Ishikawa (cell line): ENCODE measurements around the gene LGR6.

ENCODE experiments used
- CEBPB ChIP-seq: IDR thresholded peaks from 2 replicates; pipeline ENCODE4 v1.6.1; 2012
- CREB1 ChIP-seq: IDR thresholded peaks from 2 replicates; pipeline ENCODE4 v1.6.1; 2012; ENCODE audit warnings: low read depth
- EGR1 ChIP-seq: IDR thresholded peaks from 2 replicates; pipeline ENCODE4 v1.6.1; 2012
- EP300 ChIP-seq: IDR thresholded peaks from 2 replicates; pipeline ENCODE4 v1.6.1; 2012; ENCODE audit warnings: borderline replicate concordance
- FOXM1 ChIP-seq: IDR thresholded peaks from 2 replicates; pipeline ENCODE4 v1.6.1; 2012; ENCODE audit warnings: low read depth, borderline replicate concordance
- NFIC ChIP-seq: IDR thresholded peaks from 2 replicates; pipeline ENCODE4 v1.6.1; 2012
- RAD21 ChIP-seq: IDR thresholded peaks from 2 replicates; pipeline ENCODE4 v1.6.1; 2012; ENCODE audit warnings: low read depth
- TAF1 ChIP-seq: IDR thresholded peaks from 2 replicates; pipeline ENCODE4 v1.6.1; 2012; ENCODE audit warnings: low read depth, mild to moderate bottlenecking
- TCF12 ChIP-seq: IDR thresholded peaks from 2 replicates; pipeline ENCODE4 v1.6.1; 2012; ENCODE audit warnings: low read depth
- TEAD4 ChIP-seq: IDR thresholded peaks from 2 replicates; pipeline ENCODE4 v1.6.1; 2012
- YY1 ChIP-seq: IDR thresholded peaks from 2 replicates; pipeline ENCODE4 v1.6.1; 2012; ENCODE audit warnings: low read depth
- ZBTB7A ChIP-seq: IDR thresholded peaks from 2 replicates; pipeline ENCODE4 v1.6.1; 2012; ENCODE audit warnings: low read depth
- TF ChIP-seq, protein P1 (sequence below): IDR thresholded peaks from 2 replicates; pipeline ENCODE4 v1.6.1; 2012
- TF ChIP-seq, protein P2 (sequence below): IDR thresholded peaks from 2 replicates; pipeline ENCODE4 v1.6.1; 2012; ENCODE audit warnings: low read depth, mild to moderate bottlenecking
- TF ChIP-seq, protein P3 (sequence below): IDR thresholded peaks from 2 replicates; pipeline ENCODE4 v1.6.1; 2012

Gene LGR6

DNA sequence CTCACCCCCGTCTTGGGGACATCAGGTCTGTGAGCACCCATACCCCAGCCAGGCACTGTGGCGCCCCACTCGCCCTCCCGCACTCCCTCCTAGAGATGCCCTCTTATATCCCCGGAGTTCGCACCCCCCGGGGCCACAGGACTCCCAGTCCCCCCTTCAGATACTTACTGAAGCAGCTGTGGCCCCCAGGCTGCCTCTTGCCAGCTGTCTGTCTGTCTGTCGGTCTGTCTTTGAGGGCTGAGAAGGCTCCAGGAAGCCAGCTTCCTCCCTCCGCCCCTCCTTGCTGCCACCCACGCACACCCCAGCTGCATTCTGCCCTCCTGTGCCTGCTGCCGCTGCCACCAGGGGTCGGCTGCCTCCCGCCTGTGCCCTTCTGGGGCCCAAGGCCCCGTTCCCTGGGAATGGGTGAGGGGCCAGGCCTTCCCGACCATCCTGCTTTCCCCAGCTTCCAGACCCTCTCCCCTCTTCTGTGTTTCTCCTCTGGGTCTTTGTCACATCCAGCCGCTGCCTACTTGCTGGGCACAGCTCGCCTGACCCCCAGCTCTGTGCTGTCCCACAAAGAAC is 33.1 kb upstream of the LGR6 start, which contains the start of gene PTPN7:
Gene PTPN7 (minus strand): TSS at position 226 of the 564 bp plus-strand sequence. CDS start 1,200 bp downstream, outside the sequence.
- TF ChIP-seq EGR1 (peak; percentile 68), FOXM1 (no peak), TCF12 (no peak), CREB1 (no peak), TEAD4 (no peak)
- TF ChIP-seq, protein P1, sequence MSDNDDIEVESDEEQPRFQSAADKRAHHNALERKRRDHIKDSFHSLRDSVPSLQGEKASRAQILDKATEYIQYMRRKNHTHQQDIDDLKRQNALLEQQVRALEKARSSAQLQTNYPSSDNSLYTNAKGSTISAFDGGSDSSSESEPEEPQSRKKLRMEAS, result no peak
- TF ChIP-seq, protein P2, sequence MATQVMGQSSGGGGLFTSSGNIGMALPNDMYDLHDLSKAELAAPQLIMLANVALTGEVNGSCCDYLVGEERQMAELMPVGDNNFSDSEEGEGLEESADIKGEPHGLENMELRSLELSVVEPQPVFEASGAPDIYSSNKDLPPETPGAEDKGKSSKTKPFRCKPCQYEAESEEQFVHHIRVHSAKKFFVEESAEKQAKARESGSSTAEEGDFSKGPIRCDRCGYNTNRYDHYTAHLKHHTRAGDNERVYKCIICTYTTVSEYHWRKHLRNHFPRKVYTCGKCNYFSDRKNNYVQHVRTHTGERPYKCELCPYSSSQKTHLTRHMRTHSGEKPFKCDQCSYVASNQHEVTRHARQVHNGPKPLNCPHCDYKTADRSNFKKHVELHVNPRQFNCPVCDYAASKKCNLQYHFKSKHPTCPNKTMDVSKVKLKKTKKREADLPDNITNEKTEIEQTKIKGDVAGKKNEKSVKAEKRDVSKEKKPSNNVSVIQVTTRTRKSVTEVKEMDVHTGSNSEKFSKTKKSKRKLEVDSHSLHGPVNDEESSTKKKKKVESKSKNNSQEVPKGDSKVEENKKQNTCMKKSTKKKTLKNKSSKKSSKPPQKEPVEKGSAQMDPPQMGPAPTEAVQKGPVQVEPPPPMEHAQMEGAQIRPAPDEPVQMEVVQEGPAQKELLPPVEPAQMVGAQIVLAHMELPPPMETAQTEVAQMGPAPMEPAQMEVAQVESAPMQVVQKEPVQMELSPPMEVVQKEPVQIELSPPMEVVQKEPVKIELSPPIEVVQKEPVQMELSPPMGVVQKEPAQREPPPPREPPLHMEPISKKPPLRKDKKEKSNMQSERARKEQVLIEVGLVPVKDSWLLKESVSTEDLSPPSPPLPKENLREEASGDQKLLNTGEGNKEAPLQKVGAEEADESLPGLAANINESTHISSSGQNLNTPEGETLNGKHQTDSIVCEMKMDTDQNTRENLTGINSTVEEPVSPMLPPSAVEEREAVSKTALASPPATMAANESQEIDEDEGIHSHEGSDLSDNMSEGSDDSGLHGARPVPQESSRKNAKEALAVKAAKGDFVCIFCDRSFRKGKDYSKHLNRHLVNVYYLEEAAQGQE, result no peak

DNA sequence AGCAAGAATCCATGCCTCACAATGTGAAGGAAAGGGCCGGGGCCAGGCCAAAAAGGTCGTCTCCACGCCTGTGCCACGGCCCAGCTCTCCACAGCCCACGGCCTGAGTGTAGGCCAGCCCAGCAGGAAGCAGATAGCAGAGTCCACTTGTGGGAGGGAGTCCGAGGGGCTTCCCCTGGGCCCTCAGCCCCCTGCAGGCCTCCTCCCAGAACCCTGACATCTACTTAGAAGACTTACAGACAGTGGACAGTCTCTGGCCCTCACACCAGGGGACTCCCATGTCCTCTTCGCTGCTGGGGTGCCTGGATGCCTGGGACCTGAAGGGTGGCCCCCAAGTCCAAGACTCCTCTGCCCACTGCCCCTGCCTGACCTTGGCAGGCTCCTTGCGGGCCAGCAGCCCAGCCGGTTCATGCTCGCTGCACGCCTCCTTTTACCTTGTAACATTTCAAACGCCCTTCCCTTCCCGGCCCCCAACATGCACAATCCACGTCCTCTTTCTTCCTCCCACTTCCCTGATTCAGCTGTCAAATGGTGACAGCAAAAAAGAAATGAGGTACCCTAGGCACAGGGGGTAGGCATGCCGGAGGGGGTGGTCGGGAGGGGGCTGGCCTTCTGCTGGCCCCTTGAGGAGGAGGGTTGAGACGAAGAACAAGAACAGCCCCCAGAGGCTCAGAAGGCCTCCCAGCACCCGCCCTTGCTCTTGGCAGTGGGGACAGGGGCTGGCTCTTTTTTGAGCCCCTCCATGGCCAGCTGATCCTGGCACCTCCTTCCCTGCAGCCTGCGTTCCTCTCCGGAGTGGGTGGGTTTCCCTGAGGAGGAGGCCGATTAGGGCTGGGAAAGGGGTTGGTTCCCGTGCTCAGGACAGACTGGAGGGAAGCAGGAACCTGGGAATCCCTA is 32.2 kb upstream of the LGR6 start:
- no peak for TF ChIP-seq NFIC
- TF ChIP-seq TCF12, result no peak
- TF ChIP-seq CEBPB, result no peak
- no peak for TF ChIP-seq EGR1
- no peak for TF ChIP-seq FOXM1
- no peak for TF ChIP-seq TEAD4

DNA sequence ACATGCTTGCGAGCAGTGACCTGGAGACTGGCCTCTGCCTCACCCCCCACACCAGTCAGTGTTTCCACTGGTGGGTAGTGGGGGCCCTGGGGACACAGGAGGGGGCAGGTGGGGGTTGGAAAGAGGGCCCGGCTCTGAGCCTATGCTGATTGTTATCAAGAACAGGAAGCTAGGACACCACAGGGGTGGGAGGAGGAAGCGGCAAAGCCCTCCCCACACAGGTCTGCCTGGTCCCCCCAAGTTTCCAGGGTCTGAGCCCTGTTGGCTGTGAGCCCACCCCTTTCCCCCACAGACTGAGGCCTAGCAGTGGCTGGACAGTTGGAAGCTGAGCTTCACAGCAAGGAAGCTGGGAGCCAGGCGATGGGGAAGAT is 31.6 kb upstream of the LGR6 start:
- TF ChIP-seq, protein P3, sequence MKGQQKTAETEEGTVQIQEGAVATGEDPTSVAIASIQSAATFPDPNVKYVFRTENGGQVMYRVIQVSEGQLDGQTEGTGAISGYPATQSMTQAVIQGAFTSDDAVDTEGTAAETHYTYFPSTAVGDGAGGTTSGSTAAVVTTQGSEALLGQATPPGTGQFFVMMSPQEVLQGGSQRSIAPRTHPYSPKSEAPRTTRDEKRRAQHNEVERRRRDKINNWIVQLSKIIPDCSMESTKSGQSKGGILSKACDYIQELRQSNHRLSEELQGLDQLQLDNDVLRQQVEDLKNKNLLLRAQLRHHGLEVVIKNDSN, result no peak
- TF ChIP-seq, protein P2, result no peak
- TF ChIP-seq NFIC, result no peak
- TF ChIP-seq, protein P1, result no peak
- TF ChIP-seq YY1, result no peak
- no peak for TF ChIP-seq EGR1
- TF ChIP-seq TCF12, result no peak
- no peak for TF ChIP-seq TEAD4
- TF ChIP-seq EP300, result no peak
- no peak for TF ChIP-seq TAF1
- no peak for TF ChIP-seq CEBPB

DNA sequence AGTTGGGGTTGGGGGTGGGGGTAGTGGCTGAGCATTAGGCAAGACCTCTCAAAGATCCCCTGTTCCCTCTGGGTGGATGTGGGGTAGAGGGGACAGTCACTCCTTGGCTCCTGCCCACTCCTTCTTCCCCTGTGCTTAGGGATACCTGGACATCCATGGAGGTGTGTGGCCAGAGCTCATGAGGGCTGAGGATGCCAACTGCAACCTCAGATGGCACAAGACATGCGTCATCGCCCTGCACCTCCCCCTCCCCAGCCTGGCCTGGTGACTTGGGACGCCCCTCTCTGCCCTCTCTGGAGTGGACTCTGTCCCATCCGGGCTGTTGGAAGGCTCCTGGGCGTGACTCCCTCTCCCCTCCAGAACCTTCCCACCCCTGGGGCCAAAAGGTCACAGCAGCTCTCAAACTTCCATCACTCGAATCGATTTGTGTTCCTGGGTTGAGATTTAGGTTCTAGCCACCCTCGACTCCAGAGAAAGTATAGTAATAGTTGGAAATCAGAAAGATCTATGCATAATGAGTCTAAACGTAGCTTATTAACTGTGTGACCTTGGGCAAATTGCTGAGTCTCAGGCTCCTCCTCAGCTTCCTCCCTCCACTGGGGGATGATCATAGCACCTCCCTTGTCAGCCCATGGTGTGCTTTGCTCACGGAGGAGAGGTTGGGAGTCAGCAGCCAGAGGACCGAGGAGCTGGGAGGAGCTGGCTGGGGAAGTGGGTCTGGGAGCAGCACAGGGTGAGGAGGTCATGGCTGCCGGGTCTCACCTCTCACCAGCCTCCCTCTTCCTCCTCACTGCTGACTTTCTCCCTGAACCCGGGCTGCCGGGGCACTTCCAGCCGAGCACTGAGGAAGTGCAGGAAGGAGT is 30.9 kb upstream of the LGR6 start:
- no peak for TF ChIP-seq TCF12
- TF ChIP-seq NFIC, result no peak
- no peak for TF ChIP-seq ZBTB7A
- TF ChIP-seq FOXM1, result no peak
- no peak for TF ChIP-seq CEBPB
- no peak for TF ChIP-seq TAF1
- no peak for TF ChIP-seq EP300
- no peak for TF ChIP-seq CREB1
- TF ChIP-seq RAD21, result no peak

DNA sequence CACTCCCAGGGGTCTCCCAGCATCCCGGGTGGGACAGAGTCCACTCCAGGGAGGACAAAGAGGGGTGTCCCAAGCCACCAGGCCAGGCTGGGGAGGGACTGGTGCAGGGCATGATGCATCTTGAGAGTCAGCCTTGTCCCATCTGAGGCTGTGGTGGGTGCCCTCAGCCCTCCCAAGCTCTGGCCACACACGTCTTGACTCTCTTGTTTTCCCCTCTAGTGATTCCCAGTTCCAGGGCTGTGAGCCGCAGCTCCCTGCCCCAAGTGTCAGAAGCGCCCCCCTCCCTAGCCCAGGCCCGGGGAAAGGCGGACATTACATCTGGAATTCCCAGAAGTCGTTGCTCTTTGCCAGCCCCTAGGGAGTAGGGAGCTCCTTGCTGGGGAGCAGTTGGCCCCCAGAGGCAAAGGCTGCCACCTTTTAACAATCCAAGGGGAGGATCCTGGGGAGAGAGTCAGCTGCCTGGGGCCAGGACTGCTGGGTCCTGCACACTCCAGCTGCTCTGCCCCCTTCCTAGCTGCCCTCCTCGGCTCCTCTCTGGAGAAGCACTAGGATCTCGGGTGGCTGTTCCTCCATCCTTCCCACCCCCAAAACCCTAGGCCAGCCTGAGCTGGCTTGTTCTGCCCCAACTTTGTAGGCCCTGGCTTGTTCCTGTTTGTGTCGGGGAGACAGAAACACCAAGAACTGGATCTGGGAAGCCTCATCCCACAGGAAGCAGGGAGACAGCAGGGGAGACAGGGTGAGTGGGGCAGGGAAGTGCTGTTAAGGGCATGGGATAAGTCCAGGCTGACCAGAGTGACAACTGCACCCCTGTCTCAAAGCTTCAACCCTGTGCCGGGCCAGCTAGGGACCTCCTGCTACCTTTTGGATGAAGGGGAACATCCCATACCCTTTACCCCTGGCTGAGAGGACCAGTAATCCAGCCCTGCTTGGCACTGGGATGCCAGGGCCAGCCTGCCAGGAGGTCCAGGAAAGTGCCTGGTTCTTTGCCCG is 30.0 kb upstream of the LGR6 start:
- no peak for TF ChIP-seq CEBPB
- TF ChIP-seq TEAD4, result no peak
- TF ChIP-seq ZBTB7A, result no peak
- TF ChIP-seq, protein P1, result no peak
- no peak for TF ChIP-seq EGR1
- TF ChIP-seq, protein P2, result no peak
- no peak for TF ChIP-seq YY1
- TF ChIP-seq, protein P3, result no peak
- no peak for TF ChIP-seq NFIC
- no peak for TF ChIP-seq FOXM1
- no peak for TF ChIP-seq CREB1
- no peak for TF ChIP-seq TCF12
- TF ChIP-seq TAF1, result no peak
- no peak for TF ChIP-seq RAD21
- no peak for TF ChIP-seq EP300
